Breast epithelium (tissue), 4 donors: ENCODE results near the gene CIAPIN1. TPM values are rescaled to one million over a fixed set of nuclear protein-coding genes. Genes with fewer than 3 reads are reported as not detected.

Experiments
- DNase-seq, 2 donors: peaks; one replicate each; pipeline ENCODE4 v3.0.0-alpha.2; 2019; ENCODE audit warnings: low spot score in 2 of 2
- H3K27ac ChIP-seq, 2 donors: fragments of 200-600 bp; sonication (generic) in 1 of 2; one replicate each; pipeline ENCODE4 v1.5.1; 2016 to 2019; ENCODE audit warnings: mild to moderate bottlenecking in 1 of 2
- H3K27me3 ChIP-seq, 2 donors: fragments of 200-600 bp; sonication (generic) in 1 of 2; one replicate each; pipeline versions ENCODE4 v1.5.1 to v1.6.0; 2017 to 2019; ENCODE audit warnings: control low read depth in 1 of 2, mild to moderate bottlenecking in 1 of 2
- H3K36me3 ChIP-seq: fragments of 200-600 bp; one replicate; pipeline ENCODE4 v1.5.1; 2019
- H3K4me1 ChIP-seq, 2 donors: fragments of 200-600 bp; sonication (generic); one replicate each; pipeline ENCODE4 v1.5.1; 2016 to 2019; ENCODE audit warnings: control low read depth in 1 of 2
- H3K4me3 ChIP-seq, 3 donors: fragments of 200-600 bp; sonication (generic); 1 replicate in 2 of 3; 2 replicates in 1 of 3; pipeline ENCODE4 v1.5.1; 2016 to 2019; ENCODE audit warnings: mild to moderate bottlenecking in 3 of 3, moderate library complexity in 2 of 3
- H3K9me3 ChIP-seq, 2 donors: fragments of 200-600 bp; sonication (generic) in 1 of 2; one replicate each; pipeline ENCODE4 v1.5.1; 2016 to 2019; ENCODE audit warnings: control low read depth in 1 of 2
- POLR2A ChIP-seq: fragments of 450-650 bp; IDR thresholded peaks from one replicate; pipeline ENCODE4 v1.6.1; 2016; ENCODE audit warnings: antibody characterized with exemption, mild to moderate bottlenecking, moderate library complexity
- POLR2AphosphoS5 ChIP-seq, 3 donors: sonication (generic); formaldehyde crosslinking; IDR thresholded peaks; one replicate each; pipeline ENCODE4 v1.6.1; 2017; ENCODE audit warnings: antibody characterized with exemption in 3 of 3
- intact Hi-C: fragments of 100-400 bp; cut with DNase I; formaldehyde crosslinking; loops from one replicate; pipeline ENCODE4 v1.15.1; 2023; ENCODE audit warnings: low total_unique reads
- total RNA-seq, 3 donors: library from RNA; depleted of rRNA; stranded (reverse); fragments of >200 nt; gene quantifications; one replicate each; pipeline ENCODE4 v1.1.0, GENCODE V29; 2016
- TF ChIP-seq, protein P1 (sequence below), 3 donors: fragments of 450-650 bp; IDR thresholded peaks; one replicate each; pipeline ENCODE4 v1.5.1; 2016 to 2017; ENCODE audit warnings: antibody characterized with exemption in 3 of 3, mild to moderate bottlenecking in 3 of 3, moderate library complexity in 3 of 3

The CIAPIN1 gene
- total RNA-seq, 3 donors from 2014 or later: 23.4 to 33.2 (median 28.8) TPM

DNA sequence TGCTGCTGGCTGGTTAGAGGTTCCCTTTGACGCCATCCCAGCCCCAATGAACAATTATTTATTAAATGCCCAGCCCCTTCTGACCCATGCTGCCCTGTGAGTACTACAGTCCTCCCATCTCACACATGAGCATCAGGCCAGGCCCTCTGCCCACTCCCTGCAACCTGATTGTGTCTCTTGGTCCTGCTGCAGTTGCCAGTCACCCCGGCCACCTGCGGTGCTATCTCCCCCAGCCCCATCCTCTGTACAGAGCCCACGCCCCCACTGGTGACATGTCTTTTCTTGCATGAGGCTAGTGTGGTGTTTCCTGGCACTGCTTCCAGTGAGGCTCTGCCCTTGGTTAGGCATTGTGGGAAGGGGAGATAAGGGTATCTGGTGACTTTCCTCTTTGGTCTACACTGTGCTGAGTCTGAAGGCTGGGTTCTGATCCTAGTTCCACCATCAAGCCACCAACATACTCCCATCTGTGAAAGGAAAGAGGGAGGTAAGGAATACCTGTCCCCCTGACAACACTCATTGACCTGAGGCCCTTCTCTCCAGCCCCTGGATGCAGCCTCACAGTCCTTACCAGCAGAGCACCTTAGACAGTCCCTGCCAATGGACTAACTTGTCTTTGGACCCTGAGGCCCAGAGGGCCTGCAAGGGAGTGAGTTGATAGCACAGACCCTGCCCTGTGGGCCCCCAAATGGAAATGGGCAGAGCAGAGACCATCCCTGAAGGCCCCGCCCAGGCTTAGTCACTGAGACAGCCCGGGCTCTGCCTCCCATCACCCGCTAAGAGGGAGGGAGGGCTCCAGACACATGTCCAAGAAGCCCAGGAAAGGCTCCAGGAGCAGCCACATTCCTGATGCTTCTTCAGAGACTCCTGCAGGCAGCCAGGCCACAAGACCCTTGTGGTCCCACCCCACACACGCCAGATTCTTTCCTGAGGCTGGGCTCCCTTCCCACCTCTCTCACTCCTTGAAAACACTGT is 63.6 kb downstream of the CIAPIN1 start:
- H3K36me3 ChIP-seq: no peaks in the 10 kb centered on the region
- peak in 1 of 2 donors; percentile 57 for DNase-seq
- H3K9me3 ChIP-seq: no peaks in the 10 kb centered on the region
- no peaks in the 10 kb centered on the region for H3K27me3 ChIP-seq
- peak overlapping the region; percentile 40 to 59 for H3K27ac ChIP-seq
- intact Hi-C loops: no loop called here
- no peak for TF ChIP-seq POLR2A
- TF ChIP-seq POLR2AphosphoS5 (IDR thresholded peaks at IDR 0.05): peak in 1 of 3 donors; percentile 74
- no peak overlapping the region for H3K4me3 ChIP-seq
- H3K4me1 ChIP-seq: peaks cover 3 to 5% of the 10 kb centered on the region in 2 donors

DNA sequence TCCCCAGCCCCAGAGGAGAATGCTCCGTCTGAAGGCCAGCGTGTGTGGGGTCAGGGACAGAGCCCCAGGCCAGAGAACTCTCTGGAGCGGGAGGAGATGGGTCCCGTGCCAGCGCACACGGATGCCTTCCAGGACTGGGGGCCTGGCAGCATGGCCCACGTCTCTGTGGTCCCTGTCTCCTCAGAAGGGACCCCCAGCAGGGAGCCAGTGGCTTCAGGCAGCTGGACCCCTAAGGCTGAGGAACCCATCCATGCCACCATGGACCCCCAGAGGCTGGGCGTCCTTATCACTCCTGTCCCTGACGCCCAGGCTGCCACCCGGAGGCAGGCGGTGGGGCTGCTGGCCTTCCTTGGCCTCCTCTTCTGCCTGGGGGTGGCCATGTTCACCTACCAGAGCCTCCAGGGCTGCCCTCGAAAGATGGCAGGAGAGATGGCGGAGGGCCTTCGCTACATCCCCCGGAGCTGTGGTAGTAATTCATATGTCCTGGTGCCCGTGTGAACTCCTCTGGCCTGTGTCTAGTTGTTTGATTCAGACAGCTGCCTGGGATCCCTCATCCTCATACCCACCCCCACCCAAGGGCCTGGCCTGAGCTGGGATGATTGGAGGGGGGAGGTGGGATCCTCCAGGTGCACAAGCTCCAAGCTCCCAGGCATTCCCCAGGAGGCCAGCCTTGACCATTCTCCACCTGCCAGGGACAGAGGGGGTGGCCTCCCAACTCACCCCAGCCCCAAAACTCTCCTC is 64.5 kb downstream of the CIAPIN1 start:
- peak in 1 of 2 donors; percentile 56 for DNase-seq
- peaks cover under 1 to 5% of the 10 kb centered on the region in 2 donors for H3K4me1 ChIP-seq
- H3K36me3 ChIP-seq: no peaks in the 10 kb centered on the region
- H3K27ac ChIP-seq: peak overlapping the region; percentile 40 to 59
- intact Hi-C loops: no loop called here
- no peaks in the 10 kb centered on the region for H3K9me3 ChIP-seq
- TF ChIP-seq POLR2A: no peak
- TF ChIP-seq, protein P1, sequence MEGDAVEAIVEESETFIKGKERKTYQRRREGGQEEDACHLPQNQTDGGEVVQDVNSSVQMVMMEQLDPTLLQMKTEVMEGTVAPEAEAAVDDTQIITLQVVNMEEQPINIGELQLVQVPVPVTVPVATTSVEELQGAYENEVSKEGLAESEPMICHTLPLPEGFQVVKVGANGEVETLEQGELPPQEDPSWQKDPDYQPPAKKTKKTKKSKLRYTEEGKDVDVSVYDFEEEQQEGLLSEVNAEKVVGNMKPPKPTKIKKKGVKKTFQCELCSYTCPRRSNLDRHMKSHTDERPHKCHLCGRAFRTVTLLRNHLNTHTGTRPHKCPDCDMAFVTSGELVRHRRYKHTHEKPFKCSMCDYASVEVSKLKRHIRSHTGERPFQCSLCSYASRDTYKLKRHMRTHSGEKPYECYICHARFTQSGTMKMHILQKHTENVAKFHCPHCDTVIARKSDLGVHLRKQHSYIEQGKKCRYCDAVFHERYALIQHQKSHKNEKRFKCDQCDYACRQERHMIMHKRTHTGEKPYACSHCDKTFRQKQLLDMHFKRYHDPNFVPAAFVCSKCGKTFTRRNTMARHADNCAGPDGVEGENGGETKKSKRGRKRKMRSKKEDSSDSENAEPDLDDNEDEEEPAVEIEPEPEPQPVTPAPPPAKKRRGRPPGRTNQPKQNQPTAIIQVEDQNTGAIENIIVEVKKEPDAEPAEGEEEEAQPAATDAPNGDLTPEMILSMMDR (IDR thresholded peaks at IDR 0.05): no peak
- peak in 2 of 3 donors; percentile 29 to 55 for TF ChIP-seq POLR2AphosphoS5 (IDR thresholded peaks at IDR 0.05)
- no peaks in the 10 kb centered on the region for H3K27me3 ChIP-seq
- H3K4me3 ChIP-seq: no peak overlapping the region

DNA sequence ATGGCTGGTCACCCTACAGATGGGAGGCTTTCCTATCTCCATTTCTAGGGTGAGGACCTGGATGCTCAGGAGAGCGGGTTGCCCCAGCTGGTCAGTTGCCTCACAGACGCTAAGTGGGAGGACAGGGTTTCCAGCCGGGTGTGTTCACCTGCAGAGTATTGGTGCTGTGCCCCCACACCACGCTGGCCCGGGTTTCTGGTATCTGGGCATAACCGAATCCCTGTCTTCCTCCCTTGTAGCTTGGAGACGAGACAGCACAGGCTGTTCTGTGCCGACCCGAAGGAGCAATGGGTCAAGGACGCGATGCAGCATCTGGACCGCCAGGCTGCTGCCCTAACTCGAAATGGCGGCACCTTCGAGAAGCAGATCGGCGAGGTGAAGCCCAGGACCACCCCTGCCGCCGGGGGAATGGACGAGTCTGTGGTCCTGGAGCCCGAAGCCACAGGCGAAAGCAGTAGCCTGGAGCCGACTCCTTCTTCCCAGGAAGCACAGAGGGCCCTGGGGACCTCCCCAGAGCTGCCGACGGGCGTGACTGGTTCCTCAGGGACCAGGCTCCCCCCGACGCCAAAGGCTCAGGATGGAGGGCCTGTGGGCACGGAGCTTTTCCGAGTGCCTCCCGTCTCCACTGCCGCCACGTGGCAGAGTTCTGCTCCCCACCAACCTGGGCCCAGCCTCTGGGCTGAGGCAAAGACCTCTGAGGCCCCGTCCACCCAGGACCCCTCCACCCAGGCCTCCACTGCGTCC is 65.2 kb downstream of the CIAPIN1 start:
- H3K4me1 ChIP-seq: peaks cover 3 to 5% of the 10 kb centered on the region in 2 donors
- TF ChIP-seq POLR2AphosphoS5 (IDR thresholded peaks at IDR 0.05) (peak in 2 of 3 donors; percentile 10 to 23), POLR2A (no peak)
- TF ChIP-seq, protein P1 (IDR thresholded peaks at IDR 0.05): no peak
- H3K9me3 ChIP-seq: no peaks in the 10 kb centered on the region
- no peak for DNase-seq
- H3K27ac ChIP-seq: peak overlapping the region; percentile 40 to 98
- no peaks in the 10 kb centered on the region for H3K36me3 ChIP-seq
- H3K4me3 ChIP-seq: no peak overlapping the region
- H3K27me3 ChIP-seq: no peaks in the 10 kb centered on the region
- intact Hi-C loops: no loop called here

DNA sequence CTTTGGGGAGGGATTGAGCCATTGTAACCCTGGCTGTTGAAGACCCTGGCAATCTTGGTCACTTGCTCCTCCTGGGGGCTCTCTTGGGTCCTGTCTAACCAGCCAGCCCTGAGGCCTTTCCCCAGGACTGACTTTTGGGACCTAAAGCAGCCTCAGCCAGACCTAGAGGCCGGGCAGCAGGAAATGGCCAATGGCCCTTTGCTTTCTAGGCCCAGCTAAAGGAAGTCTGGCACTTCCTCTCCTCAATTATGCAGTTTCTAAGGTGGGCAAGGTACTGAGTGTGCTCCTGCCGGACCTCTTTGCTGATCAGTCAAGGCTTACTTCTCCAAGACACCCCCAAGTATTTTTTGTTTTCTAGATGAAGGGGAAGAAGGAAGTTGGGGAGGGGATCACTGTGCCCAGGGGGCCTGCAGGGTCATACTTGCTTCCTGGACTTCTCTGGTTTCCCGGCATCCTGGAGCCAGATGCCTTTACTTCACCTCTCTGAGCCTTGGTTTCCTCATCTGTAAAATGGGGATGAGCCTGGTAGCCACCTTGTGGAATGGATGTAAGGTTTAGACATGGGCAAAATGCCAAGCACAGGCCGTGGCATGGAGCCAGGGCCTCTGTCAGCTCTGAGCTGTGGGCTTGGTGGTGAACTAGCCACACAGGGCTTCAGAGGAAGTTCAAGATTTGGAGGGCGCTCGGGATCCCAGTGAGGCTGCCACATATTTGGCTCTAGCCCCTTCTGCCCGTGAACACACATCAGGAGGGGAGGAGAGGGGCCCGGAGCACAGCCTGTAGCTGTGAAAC is 66.3 kb downstream of the CIAPIN1 start:
- intact Hi-C loops: no loop called here
- Histone ChIP-seq H3K4me1 (peaks cover 0 to 3% of the 10 kb centered on the region in 2 donors), H3K27ac (peak overlapping the region; percentile 20 to 98), H3K36me3 (no peaks in the 10 kb centered on the region), H3K4me3 (no peak overlapping the region), H3K9me3 (no peaks in the 10 kb centered on the region), H3K27me3 (no peaks in the 10 kb centered on the region)
- TF ChIP-seq POLR2AphosphoS5 (IDR thresholded peaks at IDR 0.05) (peak; percentile 32 to 64 (median 46)), POLR2A (no peak)
- DNase-seq: peak in 1 of 2 donors; percentile 55

DNA sequence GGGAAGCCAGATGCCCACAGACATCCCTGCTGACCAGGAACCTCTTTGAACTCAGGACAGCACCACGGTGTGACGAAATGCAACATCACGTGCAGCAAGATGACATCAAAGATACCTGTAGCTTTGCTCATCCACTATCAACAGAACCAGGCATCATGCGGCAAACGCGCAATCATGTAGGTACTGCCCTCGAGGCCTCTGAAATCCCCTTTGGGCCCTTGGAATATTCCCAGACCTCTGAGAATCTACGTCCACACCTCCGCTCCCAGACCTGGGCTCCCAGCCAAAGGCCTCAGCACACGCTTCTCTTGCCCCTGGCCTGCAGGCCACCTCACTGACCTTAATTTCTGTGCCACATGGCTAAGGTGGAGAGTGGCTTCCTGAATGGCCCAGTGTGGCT is 67.6 kb downstream of the CIAPIN1 start:
- Histone ChIP-seq H3K4me3 (no peak overlapping the region), H3K36me3 (no peaks in the 10 kb centered on the region), H3K4me1 (peaks cover 0 to 9% of the 10 kb centered on the region in 2 donors), H3K9me3 (no peaks in the 10 kb centered on the region), H3K27me3 (no peaks in the 10 kb centered on the region), H3K27ac (peak overlapping the region; percentile 61 to 98)
- no peak for DNase-seq
- TF ChIP-seq POLR2A (no peak), POLR2AphosphoS5 (IDR thresholded peaks at IDR 0.05) (peak in 2 of 3 donors; percentile 54 to 78)
- intact Hi-C loops: no loop called here

Other genes with a start within 250 kb of the CIAPIN1 start
- gene ARL2BP, start 202.1 kb downstream of the CIAPIN1 start, total RNA-seq: 10 to 100 TPM; 50.5 to 64.0 (median 62.4) TPM
- 10 to 100 TPM in 1 of 3 donors, 1 to 10 TPM in 2; 3.8 to 44.6 (median 7.9) TPM for gene PLLP, start 162.7 kb downstream of the CIAPIN1 start, total RNA-seq
- under 1 TPM; 0.15 to 0.33 (median 0.16) TPM for gene CCL22, start 88.6 kb downstream of the CIAPIN1 start, total RNA-seq
- 100 to 1,000 TPM in 1 of 3 donors, 10 to 100 TPM in 1, 1 to 10 TPM in 1; 6.2 to 164 (median 58.0) TPM for gene CX3CL1, start 74.9 kb downstream of the CIAPIN1 start, total RNA-seq
- not detected for gene CCL17, start 42.6 kb downstream of the CIAPIN1 start, total RNA-seq
- 10 to 100 TPM; 36.0 to 42.6 (median 40.7) TPM for gene COQ9, start 94 bp upstream of the CIAPIN1 start, total RNA-seq
- gene POLR2C, start 15.3 kb upstream of the CIAPIN1 start, total RNA-seq: 100 to 1,000 TPM; 119 to 129 (median 127) TPM
- gene DOK4, start 39.1 kb upstream of the CIAPIN1 start, total RNA-seq: 10 to 100 TPM; 13.1 to 20.3 (median 17.6) TPM
- gene CCDC102A, start 89.2 kb upstream of the CIAPIN1 start, total RNA-seq: 10 to 100 TPM in 2 of 3 donors, 1 to 10 TPM in 1; 6.7 to 15.1 (median 12.1) TPM
- 1 to 10 TPM in 1 of 3 donors, under 1 TPM in 1, not detected in 1; 0.66 to 1.0 TPM for gene ADGRG5, start 95.3 kb upstream of the CIAPIN1 start, total RNA-seq
- 10 to 100 TPM in 2 of 3 donors, 1 to 10 TPM in 1; 9.4 to 54.1 (median 34.0) TPM for gene ADGRG1, start 181.2 kb upstream of the CIAPIN1 start, total RNA-seq
- gene ADGRG3, start 220.9 kb upstream of the CIAPIN1 start, total RNA-seq: 1 to 10 TPM in 2 of 3 donors, under 1 TPM in 1; 0.64 to 5.2 (median 1.6) TPM
- gene DRC7, start 247.4 kb upstream of the CIAPIN1 start, total RNA-seq: 1 to 10 TPM in 1 of 3 donors, not detected in 2; 1.5 TPM